ENCODE results near the gene CSNK1G1.

The CSNK1G1 gene

DNA sequence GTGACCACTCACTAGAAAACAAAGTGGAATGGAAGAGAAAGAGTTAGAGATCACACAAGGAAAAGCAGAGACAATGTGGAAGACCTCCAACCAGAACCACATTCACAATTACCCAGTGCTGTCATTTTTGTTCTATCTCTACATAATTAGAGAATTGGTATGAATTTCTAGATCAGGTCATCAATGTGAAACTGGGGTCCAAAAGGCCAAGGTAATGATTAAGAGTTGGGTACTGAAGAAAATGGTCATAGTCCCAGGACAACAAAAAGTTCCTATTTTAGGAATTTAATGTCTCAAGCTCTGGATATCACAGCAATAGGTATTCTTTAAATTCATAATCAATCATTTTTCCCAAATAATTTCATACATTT is 108.5 kb downstream of the CSNK1G1 start:
- no peak for DNase-seq (ENCODE audit: low read depth)
- H3K4me3 ChIP-seq (ENCODE audit: low read depth, low read length), result no peak overlapping the region
- in situ Hi-C loops (cut with HindIII; ENCODE audit: low sequenced_read_pairs), result no loop called here
- TF ChIP-seq, protein P1, sequence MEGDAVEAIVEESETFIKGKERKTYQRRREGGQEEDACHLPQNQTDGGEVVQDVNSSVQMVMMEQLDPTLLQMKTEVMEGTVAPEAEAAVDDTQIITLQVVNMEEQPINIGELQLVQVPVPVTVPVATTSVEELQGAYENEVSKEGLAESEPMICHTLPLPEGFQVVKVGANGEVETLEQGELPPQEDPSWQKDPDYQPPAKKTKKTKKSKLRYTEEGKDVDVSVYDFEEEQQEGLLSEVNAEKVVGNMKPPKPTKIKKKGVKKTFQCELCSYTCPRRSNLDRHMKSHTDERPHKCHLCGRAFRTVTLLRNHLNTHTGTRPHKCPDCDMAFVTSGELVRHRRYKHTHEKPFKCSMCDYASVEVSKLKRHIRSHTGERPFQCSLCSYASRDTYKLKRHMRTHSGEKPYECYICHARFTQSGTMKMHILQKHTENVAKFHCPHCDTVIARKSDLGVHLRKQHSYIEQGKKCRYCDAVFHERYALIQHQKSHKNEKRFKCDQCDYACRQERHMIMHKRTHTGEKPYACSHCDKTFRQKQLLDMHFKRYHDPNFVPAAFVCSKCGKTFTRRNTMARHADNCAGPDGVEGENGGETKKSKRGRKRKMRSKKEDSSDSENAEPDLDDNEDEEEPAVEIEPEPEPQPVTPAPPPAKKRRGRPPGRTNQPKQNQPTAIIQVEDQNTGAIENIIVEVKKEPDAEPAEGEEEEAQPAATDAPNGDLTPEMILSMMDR (IDR thresholded peaks at IDR 0.05; ENCODE audit: low read depth, low read length, missing control alignments), result no peak

DNA sequence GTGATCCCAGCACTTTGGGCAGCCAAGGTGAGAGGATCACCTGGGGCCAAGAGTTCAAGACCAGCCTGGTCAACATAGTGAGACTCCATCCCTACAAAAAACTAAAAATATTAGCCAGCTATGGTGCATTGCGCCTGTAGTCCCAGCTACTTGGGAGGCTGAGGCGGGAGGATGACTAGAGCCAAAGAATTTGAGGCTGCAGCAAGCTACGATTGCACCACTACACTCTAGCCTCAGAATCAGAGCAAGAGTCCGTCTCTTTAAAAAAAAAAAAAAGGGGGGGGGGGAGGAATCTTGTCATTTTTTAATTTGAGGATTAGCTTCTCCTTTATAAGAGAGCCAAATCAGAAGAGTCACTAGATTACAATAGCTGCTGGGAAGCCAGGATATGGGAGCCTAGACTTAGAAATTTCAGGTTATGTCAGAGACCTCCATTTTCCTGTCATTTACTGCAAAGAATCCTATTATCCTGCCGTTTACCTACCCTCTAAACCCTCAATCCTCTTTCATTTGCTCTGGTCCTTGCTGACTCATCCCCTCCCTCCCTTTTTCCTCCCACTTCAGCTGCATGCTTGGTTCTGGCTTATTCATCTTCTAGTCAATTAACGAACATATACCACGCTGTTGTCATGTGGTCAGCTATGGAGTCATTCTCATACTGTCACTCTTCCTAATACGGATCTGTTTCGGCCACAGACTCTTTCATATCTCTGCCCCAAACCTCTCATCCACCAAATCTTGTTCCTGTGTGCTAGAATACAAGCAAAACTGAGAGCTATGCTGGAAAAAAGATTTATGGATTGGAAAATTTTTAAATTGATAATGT is 109.4 kb downstream of the CSNK1G1 start:
- peak; percentile 60 for DNase-seq (ENCODE audit: low read depth)
- no peak overlapping the region for H3K4me3 ChIP-seq (ENCODE audit: low read depth, low read length)
- in situ Hi-C loops (cut with HindIII; ENCODE audit: low sequenced_read_pairs), result no loop called here
- TF ChIP-seq, protein P1 (IDR thresholded peaks at IDR 0.05; ENCODE audit: low read depth, low read length, missing control alignments), result no peak

DNA sequence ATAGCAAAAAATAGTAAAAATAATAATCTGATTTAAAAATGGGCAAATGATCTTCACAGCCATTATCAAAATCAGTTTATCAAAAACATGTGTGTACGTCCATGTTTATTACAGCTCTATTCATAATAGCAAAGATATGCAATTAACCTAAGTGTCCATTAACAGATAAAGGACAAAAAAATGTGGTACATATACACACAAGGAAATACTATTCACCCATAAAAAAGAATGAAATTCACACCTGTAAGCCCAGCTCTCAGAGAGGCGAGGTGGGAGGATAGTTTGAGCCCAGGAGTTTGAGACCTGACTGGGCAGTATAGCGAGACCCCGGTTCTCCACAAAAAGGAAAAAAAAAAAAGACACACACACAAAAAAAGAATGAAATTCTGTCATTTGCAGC is 110.6 kb downstream of the CSNK1G1 start:
- no peak for DNase-seq (ENCODE audit: low read depth)
- TF ChIP-seq, protein P1 (IDR thresholded peaks at IDR 0.05; ENCODE audit: low read depth, low read length, missing control alignments), result no peak
- in situ Hi-C loops (cut with HindIII; ENCODE audit: low sequenced_read_pairs), result no loop called here
- no peak overlapping the region for H3K4me3 ChIP-seq (ENCODE audit: low read depth, low read length)

DNA sequence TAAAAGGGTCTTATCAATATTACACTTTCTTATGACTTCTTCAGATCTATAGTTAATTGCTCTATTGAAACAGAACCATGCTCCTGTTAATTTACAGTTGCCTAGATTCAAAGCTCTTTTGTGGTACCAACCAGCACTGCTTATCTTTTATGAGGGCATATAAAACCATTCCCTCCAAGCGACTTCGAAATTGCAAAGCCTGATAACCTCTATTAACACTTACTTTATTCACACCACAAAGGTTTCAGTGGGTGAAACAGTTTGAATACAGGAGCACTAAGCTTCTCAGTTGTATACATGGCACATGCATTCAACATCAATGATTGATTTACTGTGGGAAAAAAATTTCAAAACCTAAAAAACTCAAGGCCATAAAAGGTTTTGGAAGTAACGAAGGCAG is 118.3 kb downstream of the CSNK1G1 start:
- no peak for DNase-seq (ENCODE audit: low read depth)
- TF ChIP-seq, protein P1 (IDR thresholded peaks at IDR 0.05; ENCODE audit: low read depth, low read length, missing control alignments), result no peak
- in situ Hi-C loops (cut with HindIII; ENCODE audit: low sequenced_read_pairs), result no loop called here
- no peak overlapping the region for H3K4me3 ChIP-seq (ENCODE audit: low read depth, low read length)

DNA sequence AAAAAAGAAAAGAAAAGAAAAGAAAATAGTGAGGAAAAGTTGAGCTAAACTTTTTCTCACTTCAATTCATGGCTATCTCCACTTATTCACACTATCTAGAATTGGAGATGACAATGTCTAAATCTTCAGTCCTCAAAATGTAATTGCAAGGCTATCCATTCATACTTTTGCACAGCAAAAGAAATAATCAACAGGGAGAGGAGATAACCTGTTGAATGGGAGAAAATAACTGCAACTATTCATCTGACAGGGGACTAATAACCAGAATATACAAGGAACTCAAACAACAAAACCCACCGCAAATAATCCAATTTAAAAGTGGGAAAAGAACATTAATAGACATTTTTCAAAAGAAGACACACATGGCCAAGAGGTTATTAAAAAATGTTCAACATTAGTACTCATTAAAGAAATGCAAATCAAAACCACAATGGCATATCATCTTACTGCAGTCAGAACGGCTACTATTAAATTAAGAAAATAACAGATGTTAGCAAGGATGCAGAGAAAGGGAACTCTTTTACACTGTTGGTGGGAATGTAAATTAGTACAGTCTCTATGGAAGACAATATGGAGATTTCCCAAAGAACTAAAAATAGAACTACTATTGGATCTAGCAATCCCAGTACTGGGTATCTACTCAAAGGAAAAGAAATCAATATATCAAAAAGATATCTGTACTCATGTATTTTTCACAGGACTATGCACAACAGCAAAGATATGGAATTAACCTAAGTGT is 119.6 kb downstream of the CSNK1G1 start:
- in situ Hi-C loops (cut with HindIII; ENCODE audit: low sequenced_read_pairs), result no loop called here
- TF ChIP-seq, protein P1 (IDR thresholded peaks at IDR 0.05; ENCODE audit: low read depth, low read length, missing control alignments), result no peak
- DNase-seq (ENCODE audit: low read depth), result no peak
- H3K4me3 ChIP-seq (ENCODE audit: low read depth, low read length), result no peak overlapping the region

DNA sequence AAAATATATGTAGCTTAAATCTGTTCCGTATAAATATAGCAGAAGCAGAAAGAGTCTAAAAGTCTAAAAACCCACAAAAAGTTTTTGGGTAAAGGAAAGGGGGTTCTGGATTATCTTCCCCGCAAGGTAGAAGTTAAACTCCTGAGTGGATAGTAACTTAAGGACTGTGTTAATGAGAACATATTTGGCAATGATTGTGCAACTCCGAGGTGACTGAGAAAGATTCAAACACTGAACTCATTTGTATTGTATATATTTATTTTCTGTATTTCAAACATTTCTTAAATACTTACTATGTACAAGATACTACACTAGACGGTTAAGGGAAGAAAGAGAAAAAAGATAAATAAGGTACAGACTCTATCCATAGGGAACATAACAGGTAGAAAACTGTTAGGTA is 120.4 kb downstream of the CSNK1G1 start:
- DNase-seq (ENCODE audit: low read depth), result no peak
- TF ChIP-seq, protein P1 (IDR thresholded peaks at IDR 0.05; ENCODE audit: low read depth, low read length, missing control alignments), result no peak
- in situ Hi-C loops (cut with HindIII; ENCODE audit: low sequenced_read_pairs), result no loop called here
- H3K4me3 ChIP-seq (ENCODE audit: low read depth, low read length), result no peak overlapping the region

Measured in astrocyte of the cerebellum (primary cell).